NCI-H69 (cell line): ENCODE results near the gene RPUSD1.
A peak's percentile ranks its signal among the peaks of the same experiment; 100 is the strongest.

ENCODE experiments used
- DNase-seq: peaks from one replicate; lab custom pipeline; 2025; lab: John Stamatoyannopoulos, UW

The RPUSD1 gene

DNA sequence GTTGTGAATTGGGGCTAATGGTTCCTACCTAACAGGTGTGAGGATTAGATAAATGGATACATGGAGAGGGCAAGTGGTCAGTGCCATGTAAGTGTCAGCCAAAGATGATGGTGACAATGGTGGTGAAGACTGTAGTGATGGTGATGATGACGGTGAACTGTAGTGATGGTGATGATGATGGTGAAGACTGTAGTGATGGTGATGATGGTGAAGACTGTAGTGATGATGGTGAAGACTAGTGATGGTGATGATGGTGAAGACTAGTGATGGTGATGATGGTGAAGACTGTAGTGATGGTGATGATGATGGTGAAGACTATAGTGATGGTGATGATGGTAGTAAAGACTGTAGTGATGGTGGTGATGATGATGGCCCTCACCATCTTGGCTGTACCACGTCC is 30.4 kb upstream of the RPUSD1 start:
- DNase-seq, result no peak

DNA sequence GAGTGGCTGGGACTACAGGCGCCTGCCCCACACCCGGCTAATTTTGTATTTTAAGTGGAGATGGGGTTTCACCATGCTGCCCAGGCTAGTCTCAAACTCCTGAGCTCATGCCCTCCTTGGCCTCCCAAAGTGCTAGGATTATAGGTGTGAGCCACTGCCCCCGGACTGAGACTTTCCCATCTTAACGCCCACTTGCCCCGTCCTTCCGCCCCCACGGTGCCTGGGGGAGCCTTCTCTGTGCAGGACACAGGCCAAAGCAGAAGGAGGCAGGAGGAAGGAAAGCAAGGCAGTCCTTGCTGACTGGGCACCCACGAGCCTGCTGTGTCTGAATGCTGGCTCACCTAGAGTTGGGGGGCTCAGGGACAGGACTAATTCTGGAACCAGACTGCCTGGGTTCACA is 30.0 kb upstream of the RPUSD1 start:
- no peak for DNase-seq

DNA sequence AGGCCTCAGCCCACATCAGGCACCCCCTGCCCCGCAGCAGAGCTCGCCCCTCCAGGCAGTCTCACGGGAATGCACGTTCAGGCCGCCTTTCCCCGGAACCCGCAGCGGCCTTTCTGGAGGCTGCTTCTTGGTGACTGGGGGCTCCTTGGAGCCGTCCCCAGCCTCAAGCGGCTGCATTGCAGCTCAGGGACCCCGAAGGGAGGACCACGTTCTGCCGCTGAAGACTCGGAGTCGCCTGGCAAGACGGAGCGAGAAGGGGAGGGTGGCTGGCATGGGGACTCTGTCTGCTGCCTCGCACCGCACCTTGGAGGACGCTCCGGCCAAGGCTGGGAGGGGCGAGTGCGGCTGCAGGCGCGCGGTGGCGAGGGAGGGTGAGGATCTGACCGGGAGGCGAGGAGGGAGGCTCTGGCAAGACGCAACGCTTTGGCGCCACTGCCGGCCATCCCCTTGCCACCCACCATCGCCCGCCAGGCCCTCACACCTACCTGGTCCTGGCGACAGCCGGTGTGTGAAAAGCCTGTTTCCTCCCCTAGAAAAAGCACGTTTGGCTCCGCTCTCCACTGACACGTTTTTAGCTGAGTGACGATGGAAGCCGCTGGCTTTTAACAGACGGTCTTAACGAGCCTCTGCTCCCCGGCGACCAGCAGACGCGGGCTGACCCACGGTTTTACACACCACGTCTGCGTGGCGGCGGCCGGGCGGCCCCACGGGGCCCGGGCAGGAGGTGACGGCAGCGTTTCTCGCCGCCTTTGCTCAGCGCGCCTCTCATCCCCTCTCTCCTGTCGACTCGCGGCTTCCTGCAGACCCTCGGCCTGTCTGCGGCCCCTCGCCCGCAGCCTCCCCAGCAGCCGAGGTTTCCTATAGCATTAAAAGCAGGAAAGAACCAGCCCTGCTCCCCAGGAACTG is 29.1 kb upstream of the RPUSD1 start:
- DNase-seq, result no peak

DNA sequence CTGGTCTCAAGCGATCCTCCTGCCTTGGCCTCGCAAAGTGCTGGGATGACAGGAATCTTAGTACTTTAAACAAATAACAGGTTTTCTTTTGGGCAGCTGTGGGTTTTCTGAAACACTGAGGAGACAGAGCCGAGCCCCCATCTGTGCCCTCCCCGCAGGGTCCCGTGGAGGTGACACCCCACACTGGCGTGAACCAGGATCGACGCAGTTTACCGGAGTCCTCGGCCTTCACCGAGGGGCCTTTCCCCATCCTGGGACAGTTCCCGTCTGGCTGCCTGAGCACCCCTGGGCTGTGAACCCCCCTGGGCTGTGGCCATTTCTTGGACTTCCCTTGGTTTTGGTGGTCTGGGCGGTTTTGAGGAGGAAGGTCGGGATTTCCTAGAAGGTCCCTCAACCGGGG is 27.7 kb upstream of the RPUSD1 start:
- no peak for DNase-seq

DNA sequence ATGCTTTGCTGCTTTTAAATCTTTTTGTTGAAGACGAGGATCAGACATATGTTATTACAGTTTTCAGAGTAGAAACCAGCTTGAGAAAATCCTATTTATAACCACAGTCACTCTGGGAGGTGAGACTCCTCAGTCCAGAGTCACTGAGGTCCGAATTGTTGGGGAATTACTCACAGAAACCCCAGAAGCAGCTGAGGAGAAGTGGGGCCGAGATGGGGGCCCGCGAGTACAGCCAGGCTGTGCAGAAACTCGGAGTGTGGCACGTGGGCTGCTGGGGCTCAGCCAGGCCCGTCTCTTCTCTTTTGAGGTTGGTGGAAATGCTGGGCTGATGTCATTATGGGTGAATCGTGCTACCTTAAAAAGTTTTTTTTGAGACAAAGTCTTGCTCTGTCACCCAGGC is 26.8 kb upstream of the RPUSD1 start:
- DNase-seq, result no peak

DNA sequence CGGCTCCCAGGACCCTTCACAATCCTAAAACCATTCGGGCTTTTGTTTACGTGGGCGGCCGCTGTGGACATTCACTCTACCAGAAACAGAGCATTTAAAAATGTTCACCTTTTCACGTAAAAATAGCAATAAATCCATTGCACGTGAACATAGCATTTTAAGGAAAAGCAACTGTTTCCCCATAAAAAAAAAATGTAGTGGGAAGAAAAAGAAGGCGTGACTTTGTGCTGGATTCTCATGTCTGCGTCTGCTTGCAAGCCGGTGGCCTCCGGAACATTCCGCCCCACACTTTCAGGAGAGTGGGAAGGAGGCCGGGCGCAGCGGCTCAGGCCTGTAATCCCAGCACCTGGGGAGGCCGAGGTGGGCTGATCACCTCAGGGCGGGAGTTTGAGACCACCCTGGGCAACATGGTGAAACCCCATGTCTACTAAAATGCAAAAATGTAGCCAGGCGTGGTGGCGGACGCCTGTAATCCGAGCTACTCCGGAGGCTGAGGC is 25.8 kb upstream of the RPUSD1 start:
- DNase-seq, result no peak

DNA sequence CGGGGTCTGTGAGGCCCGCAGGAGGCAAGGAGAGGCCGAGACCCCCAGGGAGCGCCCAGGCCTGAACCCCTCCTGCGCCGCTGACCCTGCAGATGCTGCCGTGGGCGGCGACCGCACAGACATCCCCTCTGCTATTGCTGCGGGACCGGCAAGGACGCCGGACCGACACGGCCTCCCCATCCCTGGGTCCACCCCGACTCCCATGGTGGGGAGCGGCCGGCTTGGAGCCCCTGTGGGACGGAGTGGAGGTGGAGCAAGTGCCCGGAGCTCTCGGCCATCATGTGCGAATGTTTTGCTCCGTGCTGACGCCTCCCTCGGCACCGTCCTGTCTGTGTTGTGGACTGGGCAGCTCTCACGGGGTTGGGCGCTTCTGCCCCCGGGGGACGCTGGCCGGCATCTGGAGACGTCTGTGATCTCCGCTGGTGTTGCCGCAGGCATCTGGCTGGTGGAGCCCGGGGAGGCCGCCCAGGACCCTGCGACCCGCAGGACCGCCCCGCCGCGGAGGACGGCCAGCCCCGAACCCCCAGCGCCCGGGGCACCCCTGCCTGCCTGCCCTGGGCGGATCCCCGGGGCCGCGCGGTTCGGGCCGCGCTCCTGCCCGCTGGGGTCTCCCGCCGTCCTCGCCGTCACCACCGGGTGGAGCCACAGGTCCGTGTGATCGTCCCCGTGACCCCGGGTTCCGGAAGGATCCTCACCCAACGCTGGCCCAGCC is 25.2 kb upstream of the RPUSD1 start:
- peak; percentile 67 for DNase-seq

DNA sequence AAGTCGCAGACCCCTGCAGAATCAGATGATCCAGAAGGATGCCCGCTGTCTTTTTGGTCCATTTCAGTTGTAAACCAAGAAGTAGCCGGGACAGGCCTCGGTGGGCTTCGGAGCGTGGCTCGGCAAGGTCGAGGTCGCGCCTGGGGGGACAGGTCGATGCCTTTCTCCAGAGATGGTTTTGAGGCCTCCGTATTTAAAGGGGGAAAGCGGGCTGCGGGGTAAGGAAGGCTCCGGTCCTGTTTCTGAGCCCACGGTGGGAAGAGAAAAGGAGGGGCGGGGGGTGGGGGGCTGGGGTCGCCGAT is 19.9 kb upstream of the RPUSD1 start:
- DNase-seq, result no peak

DNA sequence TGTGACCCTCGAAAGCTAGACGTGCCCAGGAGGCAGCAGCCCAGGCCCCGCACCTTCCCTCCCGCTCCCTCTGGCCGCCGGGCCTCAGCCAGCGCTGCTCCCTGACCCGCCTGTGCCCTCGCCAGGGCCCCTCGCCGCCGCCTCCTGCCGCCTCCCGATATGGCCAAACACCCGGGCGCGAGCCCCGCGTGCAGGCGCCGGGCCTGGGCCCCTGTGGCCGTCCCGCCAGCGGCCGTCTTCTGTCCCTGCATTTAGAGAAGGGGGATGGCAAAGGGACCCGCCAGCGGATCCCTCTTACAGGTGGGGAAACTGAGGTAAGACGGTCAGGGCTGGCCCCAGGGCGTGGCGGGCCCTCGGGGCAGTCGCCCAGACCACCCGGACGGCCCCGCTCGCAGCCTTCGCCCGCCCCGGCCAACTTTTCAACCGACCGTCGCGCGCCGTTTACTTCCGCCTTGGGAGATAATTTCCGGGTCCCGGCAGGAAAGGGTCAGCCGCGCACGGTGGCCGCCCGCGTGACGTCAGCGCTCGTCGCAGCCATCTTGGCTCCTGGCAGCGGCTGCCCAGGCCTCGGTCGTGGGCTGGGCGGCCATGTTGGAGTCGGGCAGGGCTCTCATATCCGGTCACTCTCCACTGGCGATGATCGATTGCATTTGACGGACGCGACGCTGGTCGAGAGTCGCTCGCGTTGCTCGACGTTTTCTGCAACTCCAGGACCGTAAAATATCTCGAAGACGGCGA is 19.3 kb upstream of the RPUSD1 start:
- peak; percentile 92 for DNase-seq

DNA sequence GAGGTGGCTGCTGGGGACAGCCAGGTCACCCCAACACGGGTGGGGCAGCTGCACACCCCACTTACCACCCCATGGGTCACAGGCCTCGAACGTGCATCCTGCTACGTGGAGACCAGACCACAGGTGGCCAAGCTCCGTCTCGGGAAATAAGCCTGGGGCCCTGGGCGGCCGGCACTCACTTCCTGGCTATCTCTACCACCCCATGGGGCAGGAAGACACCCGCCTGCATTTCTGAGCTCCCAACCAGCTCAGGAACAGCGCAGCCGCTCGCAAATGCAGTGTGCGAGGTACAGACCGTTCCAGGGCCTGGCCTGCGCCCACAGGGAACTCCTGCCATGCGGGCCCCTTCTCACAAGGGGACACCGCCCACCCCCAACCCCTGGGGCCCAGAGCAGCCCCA is 17.3 kb upstream of the RPUSD1 start:
- DNase-seq, result no peak

DNA sequence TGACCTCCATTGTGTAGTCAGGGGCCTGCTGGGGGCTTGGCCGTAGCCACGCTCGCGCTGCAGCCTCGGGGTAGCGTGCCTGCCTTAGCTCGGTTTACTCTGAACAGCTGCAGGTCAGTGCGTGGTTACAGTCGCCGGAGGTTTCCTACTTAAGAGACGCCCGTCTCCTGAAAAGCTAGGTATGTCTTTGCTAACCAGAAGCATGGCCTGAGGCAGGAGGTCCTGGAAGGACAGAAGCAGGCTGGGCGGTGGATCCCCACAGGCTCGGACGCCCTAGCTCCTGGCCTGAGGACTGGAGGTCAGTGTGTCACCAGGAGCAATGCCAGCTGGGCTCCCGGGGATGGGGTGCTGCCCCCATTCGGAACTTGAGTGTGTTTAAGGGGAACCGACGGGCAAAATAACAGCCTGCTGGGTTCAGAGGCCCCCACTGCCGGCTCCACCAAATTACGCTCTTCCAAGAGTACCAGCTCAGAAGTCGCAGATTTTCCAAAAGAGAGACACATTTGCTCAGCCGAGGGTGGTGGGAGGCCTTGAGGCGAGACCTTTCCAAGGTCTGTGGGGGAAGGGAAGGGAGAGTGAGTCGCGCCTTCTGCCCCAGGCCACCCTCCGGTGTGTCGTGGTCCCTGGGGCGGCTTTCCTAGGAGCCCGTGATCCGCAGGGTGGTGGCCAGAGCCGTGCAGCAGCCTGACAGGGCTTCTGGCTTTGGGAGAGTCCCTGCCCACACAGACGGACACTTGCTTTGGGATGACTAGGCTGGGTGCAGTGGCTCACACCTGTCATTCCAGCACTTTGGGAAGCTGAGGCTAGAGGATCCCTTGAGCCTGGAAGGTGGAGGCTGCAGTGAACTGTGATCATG is 16.2 kb upstream of the RPUSD1 start:
- DNase-seq, result peak; percentile 55

DNA sequence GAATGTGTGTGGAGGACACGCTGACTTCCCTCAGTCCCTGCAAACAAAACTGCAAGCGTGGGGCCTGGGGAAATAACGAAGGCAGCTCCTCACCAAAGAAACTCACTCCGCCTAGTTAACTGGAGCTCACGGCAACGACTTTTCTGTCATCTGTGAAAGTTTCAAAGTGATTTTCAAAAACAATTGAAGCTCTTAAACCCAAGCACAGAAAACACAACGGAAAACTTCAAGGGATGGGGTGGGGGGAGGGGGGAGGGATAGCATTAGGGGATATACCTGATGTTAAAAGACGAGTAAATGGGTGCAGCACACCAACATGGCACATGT is 15.5 kb upstream of the RPUSD1 start:
- no peak for DNase-seq

DNA sequence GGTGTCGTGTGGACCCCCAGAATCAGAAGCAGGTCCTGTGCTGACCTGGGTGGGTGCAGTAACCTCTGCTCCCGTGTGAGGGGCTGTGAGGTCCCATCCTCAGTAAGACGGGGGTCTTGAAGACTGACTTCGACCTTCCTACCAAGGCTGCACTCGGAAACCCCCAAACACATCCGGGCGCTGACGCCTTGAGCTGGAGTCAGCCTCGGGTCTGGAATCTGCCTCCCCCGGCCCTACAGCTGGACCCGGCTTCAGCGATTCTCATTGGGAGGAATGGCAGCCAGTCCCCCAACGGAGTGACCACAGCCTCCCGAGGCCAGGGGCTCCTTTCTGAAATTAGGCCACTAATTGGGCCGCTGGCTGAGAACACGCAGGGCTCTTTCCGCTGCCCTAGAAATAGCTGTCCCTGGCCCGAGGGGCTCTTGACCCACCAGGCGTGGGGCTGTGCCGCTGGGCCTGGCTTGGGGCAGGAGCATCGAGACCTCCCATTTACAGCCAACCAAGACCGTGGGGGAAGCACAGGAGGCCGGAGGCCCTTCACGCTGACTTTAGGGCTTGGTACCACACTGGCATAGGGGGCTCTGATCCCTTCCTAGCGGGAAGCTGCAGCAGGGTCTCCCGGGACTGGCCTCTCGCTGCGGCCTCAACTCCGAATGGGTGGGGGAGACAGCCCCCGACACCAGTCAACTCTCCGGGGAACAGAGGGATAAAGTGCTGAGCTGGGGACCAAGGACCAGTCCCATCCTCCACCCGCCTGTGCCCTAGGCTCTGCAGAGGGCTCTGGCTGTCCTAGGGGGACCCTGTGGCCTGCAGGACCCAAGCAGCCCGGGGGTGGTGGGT is 15.0 kb upstream of the RPUSD1 start:
- DNase-seq, result no peak

DNA sequence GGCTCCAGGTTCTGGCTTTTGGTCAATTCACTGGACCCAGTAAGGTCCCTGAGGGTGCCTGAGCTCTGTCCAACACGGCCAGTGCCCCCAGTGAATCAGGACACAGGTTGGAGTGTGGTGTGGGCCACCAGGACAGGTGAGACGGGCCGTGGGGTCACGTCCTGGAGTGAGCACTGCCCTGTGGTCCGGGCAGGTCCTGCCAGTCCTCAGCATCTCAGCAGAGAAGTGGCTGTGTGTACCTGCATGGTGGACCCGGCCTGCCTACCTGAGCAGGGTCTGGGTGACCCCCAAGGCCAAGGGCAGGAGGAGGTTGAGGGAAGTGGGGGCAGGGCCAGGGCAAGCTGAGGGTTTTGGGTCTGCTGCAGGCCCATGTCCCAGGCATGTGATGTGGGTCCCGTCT is 14.3 kb upstream of the RPUSD1 start:
- no peak for DNase-seq

DNA sequence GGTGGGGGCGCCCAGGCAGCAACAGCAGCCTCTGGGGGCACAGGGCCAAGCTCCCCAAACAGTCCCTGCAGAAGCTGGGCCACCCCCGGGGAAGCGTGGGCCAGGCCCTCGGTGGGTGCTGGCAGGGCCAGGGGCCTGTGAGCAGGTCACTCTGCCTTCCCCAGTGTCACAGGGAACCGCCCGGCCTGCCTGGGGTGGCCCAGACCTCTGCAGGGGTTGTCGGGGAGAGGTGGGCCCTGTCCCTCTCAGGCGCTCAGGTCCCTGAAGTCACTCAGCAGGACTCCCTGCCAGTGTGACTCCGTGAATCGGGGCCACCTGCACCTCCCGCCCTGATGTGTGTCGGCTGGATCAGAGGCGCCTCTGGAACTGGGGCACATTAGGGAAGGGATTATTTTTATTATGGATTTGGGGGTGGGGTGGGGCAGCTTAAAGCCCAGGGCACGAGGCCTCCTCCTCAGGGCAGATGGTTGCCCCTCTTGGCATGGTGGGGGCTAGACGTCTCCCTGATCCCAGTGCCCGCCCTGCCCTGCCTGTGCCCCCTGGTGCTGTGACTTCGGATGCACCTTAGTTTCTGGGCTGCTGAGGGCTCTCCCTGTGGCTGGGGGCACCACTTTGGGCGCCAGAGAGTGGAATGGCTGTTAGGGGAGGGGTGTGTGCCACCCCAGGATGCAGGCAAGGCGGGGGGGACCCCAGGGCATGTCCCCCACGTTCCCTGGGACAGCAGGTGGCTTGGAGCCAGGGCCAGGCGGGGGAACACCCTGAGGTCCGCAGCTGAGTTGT is 13.6 kb upstream of the RPUSD1 start:
- DNase-seq, result no peak

DNA sequence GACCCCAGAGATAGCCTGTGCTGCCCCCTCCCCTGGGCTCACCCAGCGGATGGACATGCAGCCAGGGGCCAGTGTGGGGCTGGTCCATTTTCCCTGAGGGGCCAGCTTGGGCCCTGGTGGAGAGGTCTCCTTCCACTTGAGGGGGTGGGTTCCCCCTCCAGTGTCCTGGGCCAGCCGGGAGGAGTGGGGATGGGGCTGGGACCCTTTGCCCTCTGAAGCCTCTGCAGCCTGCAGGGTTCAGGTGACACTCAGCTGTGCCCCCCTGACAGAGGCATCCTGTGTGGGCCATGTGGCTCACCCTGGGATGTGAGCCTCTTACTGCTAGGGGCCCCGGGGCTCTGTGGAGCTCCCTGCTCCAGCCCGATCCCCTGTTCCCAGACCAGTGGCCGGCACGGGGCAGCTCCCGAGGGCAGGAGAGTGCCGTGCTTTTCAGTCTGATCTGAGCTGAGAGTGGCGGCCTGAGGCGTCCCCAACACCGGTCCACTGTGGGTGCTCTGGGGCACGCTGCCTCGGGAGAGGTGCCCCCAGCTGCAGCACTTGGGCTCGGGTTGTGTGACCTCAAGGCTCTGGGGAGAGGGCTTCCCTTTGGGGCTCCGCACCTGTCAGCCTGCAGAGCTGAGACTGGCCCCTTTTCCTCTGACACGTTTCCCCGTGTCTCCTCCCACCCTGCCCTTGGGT is 12.8 kb upstream of the RPUSD1 start:
- DNase-seq, result no peak

DNA sequence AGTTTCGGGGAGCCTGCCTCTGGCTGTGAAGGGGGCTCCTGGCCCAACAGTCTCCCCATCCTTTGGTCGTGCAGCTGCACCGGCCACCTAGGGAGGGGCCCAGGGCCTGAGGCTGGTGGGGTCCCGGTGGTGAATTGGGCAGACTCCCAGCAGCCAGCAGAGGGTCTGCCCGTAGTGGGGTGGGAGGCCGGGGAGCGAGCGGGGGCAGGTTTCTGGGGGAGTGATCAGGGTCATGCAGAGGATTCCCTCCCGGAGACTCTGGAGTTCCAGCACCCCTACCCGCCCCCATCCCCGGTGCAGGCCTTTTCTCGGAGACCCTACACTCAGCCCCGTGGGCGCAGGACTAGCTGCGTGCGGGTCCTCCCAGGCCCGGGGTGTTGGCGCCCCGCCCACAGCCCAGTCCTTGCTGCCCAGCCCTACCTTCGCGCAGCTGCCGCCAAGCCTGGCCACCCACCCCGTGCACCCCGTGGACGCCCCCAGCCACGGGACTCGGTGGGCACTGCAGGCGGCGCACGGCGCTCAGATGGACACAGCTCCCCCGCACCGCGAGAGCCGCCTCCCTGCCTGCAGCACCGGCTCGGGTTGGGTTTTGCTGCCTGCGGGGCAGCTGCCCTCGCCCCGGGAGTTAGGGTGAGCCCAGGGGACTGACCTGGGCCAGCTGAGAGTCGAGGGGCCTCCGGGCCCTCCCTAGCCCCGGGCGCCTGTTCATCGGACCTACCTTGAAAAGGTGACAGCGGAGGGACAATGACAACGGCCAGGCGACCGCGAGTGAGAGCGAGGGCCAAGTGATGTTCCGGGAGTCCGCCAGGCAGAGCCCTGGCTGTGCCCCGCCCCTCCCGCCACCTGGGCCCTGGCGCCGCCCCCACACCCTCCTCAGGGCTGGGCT is 12.0 kb upstream of the RPUSD1 start, which contains the start of gene GNG13:
GNG13 (minus strand) TSS at position 787 of the 886 bp plus-strand sequence. CDS start 1,657 bp downstream, outside the sequence.
- DNase-seq, result peak; percentile 48
